Transverse colon (tissue), 4 donors: ENCODE data around the gene BCL11A.

Experiments used
- POLR2A ChIP-seq: fragments of 450-650 bp; IDR thresholded peaks from one replicate; pipeline ENCODE4 v1.6.1; 2016; ENCODE audit warnings: antibody characterized with exemption, mild to moderate bottlenecking, moderate library complexity
- POLR2AphosphoS5 ChIP-seq, 3 donors: sonication (generic); formaldehyde crosslinking; IDR thresholded peaks; one replicate each; pipeline ENCODE4 v1.6.1; 2016; ENCODE audit warnings: antibody characterized with exemption in 3 of 3
- TF ChIP-seq, protein P1 (sequence below), 5 experiments: fragments of 200-600 bp in 3 of 5; fragments of 450-650 bp in 2 of 5; sonication (generic) in 3 of 5; IDR thresholded peaks; 1 replicate in 2 of 5; 2 replicates in 3 of 5; pipeline ENCODE4 v1.5.1; 2016 to 2017; ENCODE audit warnings: antibody characterized with exemption in 5 of 5, inconsistent platforms in 3 of 5, mild to moderate bottlenecking in 2 of 5, moderate library complexity in 1 of 5

GRCh38 chr2:60482222-60482621, 71.2 kb downstream of the BCL11A start:
- TF ChIP-seq, protein P1, sequence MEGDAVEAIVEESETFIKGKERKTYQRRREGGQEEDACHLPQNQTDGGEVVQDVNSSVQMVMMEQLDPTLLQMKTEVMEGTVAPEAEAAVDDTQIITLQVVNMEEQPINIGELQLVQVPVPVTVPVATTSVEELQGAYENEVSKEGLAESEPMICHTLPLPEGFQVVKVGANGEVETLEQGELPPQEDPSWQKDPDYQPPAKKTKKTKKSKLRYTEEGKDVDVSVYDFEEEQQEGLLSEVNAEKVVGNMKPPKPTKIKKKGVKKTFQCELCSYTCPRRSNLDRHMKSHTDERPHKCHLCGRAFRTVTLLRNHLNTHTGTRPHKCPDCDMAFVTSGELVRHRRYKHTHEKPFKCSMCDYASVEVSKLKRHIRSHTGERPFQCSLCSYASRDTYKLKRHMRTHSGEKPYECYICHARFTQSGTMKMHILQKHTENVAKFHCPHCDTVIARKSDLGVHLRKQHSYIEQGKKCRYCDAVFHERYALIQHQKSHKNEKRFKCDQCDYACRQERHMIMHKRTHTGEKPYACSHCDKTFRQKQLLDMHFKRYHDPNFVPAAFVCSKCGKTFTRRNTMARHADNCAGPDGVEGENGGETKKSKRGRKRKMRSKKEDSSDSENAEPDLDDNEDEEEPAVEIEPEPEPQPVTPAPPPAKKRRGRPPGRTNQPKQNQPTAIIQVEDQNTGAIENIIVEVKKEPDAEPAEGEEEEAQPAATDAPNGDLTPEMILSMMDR (IDR thresholded peaks at IDR 0.05): no peak
- TF ChIP-seq POLR2A (no peak), POLR2AphosphoS5 (IDR thresholded peaks at IDR 0.05) (no peak)
